Activated T-cell treated with anti-CD3 and anti-CD28 coated beads for 1 hour (primary cell): ENCODE data around the gene MRPS6.

Source experiments
- DNase-seq: peaks from one replicate; pipeline ENCODE4 v3.0.0-alpha.2; 2020; ENCODE audit warnings: low read depth

MRPS6 gene

DNA sequence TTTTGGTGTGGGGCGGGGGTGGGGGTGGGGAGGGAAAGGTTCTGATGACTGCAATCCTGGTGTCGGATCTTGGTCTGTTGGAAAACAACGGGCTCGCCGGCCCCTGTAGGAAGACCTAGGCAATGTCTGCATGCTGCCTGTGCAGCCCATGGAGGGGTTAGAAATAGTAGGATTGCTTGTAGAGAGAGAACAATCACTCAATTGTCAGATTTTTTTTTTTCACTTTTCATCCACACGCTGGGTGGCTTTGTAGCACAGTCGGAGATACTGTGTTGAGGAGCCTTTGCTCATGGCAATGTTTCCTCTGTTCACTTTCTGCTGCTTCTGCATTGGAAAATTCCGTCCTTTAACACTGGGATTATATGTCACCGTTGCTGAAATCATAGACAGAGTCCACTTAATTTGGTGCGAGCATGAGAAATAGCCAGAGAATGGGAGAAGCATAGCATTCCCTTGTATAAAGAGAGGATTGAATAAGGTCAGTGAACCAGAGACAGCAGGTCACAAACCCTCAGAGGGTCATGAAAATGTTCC, 107.5 kb downstream of the MRPS6 start:
- no peak for DNase-seq

- no peak for DNase-seq
Observed at GRCh38 chr21:34181431-34182039, 108.2 kb downstream of the MRPS6 start.

DNA sequence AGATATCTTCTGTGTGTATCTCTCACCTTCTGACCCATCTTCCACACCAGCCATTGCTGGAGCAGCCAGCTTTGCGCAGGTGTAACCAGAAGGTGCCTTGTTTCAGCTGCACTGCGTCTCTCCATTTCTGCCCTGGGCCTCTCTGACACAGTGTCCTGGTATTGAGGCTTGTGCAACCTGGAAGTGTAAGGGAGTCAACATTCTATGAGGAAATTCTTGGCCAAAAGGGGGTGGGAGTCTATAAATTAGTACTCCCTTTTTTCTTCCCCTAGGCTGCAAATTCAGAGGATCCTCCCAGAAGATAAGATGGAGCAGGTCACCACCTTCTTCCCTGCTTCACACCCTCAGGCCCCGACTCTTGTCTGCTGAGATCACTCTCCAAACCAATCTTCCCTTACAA, 109.1 kb downstream of the MRPS6 start:
- DNase-seq: no peak

GRCh38 chr21:34183331-34183928, 110.1 kb downstream of the MRPS6 start:
- DNase-seq: no peak

DNA sequence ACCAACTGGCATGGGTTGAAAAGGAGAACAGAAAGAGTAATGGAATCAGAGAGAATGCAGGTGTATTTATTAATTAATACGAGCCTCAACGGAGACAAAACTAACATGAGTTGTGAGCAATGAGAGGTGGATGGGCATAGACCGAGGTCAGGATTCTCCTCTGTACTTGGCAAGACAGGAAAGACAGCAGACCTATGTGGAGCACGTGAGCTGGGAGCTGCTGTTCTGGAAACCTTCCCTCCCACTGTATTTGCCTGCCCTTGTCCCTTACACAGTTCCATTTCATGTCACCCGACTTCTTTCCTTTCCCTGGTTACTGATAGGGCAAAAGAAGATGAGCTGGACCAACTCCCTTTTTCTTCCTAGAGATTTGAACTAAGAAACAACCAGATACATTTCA, 110.9 kb downstream of the MRPS6 start:
- no peak for DNase-seq

DNA sequence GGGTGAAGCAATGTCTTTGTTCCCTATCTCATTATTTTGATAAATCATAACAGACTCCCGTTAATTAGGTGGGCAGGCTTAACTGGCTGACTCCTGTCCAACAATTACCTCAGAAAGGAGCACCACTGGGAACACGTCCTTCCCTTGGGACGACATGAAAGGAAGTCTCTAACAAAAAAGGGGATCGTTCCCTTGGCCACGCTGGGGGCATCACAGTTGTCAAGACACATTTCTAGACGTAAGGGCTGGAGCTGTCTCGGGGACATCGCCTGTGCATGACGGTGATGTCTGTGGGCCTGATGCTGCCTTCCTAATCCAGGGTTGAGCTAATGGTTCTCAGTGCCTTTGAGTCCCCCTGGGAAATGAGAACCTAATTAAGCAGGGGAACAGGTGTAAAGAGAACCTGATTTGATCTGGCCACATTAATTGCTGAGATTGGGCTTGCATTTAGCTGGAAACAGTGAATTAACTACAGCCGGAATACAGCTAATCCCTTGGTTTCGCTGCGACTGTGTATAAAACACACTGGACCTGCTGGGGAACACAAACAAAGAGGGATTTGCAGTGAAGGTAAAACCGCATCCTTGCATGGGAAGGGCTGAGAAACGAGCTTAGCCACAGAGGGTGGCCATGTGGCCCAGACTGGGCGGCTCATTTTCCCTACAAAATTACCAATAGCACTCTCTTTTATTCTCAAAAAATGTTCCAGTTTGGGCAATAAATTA, 111.8 kb downstream of the MRPS6 start:
- no peak for DNase-seq

- no peak for DNase-seq
Observed at GRCh38 chr21:34186109-34186719, 112.8 kb downstream of the MRPS6 start.

GRCh38 chr21:34187935-34188334, 114.6 kb downstream of the MRPS6 start:
- no peak for DNase-seq

DNA sequence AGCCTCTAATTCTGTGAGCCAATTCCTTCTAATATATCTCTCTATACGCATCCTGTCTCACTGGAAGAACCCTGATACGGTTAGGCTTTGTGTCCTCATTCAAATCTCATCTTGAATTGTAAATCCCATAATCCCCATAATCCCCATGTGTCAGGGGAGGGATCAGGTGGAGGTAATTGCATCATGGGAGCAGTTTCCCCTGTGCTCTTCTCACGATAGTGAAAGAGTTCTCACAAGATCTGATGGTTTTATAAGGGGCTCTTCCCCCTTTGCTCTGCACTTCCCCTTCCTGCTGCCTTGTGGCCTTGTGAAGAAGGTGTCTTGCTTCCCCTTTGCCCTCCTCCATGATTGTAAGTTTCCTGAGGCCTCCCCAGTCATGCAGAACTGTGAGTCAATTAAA, 116.1 kb downstream of the MRPS6 start:
- no peak for DNase-seq

DNA sequence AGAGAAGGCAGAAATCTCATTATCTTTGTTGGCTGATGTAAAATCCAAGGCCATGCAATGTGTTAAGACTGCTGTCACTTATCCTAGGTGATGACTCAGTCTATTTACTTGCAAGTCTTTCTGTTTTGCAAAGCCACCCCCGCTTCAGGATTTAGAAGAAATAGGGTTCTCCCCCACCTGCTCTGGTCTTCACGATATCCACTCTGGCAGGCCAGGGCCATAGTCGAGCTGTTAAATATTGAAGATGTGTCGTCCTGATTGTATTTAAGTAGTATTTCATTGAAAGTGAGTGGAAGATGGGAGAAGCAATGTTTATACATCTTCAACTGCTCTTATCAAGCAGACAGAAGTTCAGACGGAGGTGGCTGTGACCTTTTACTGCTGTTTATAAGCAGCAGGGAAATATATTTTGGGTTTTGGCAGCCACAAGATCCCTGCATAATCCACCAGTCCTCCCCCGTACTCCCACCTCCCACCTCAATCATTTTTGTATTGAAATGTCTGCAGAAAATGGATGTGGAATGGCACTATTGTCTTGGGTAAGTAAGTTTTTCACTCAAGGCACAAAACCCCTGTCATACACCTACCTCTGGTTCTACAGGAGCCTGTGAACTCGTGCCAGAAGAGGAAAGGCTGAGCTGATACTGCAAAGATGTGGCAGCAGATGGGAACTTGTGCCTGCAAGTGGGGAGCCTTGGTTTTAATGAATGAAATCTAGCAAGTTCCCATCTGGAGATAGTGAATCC, 117.4 kb downstream of the MRPS6 start:
- DNase-seq: no peak

DNA sequence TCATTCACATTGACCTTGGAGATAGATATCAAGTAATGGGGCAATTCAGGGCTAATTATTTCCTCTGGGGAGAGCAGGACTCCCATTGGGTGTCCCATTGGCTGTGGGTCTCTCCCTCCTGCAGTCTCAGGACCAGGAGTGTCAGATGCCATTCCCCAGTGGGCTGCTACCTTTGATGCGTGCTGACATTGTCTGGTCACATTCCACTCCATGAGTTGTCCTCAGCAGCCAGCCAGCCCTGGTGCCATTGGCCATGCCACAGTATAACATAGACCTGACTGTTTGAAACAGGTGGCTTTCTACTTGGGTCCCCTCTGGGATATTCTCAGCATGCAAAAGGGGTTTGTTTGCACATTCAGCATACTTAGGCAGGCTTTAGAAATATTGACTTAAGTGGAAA, 118.5 kb downstream of the MRPS6 start:
- no peak for DNase-seq
